Esophagus squamous epithelium (tissue), 5 donors: ENCODE data around the gene BBOX1. TPM values are rescaled to one million over a fixed set of nuclear protein-coding genes. Genes with fewer than 3 reads are reported as not detected.

Source experiments
- DNase-seq: peaks from one replicate; lab custom pipeline; 2025; lab: John Stamatoyannopoulos, UW
- H3K27ac ChIP-seq, 4 donors: fragments of 200-600 bp; sonication (generic); one replicate each; pipeline ENCODE4 v1.5.1; 2016 to 2019; ENCODE audit warnings: mild to moderate bottlenecking in 1 of 4
- H3K27me3 ChIP-seq, 4 donors: fragments of 200-600 bp; sonication (generic); 1 replicate in 3 of 4; 2 replicates in 1 of 4; pipeline versions ENCODE4 v1.5.1 to v1.6.0; 2017 to 2021; ENCODE audit warnings: antibody characterized with exemption in 1 of 4
- H3K36me3 ChIP-seq, 3 donors: fragments of 200-600 bp; sonication (generic); one replicate each; pipeline ENCODE4 v1.5.1; 2016 to 2019
- H3K4me1 ChIP-seq, 3 donors: fragments of 200-600 bp; sonication (generic); one replicate each; pipeline ENCODE4 v1.5.1; 2017 to 2019
- H3K4me3 ChIP-seq, 4 donors: fragments of 200-600 bp; sonication (generic); 1 replicate in 3 of 4; 2 replicates in 1 of 4; pipeline ENCODE4 v1.5.1; 2016 to 2019; ENCODE audit warnings: mild to moderate bottlenecking in 2 of 4, moderate library complexity in 1 of 4
- H3K9me3 ChIP-seq, 3 donors: fragments of 200-600 bp; sonication (generic); one replicate each; pipeline ENCODE4 v1.5.1; 2016 to 2019
- CTCF ChIP-seq, 6 experiments: fragments of 450-650 bp in 4 of 6; fragments of 200-600 bp in 2 of 6; sonication (generic) in 2 of 6; IDR thresholded peaks; one replicate each; pipeline ENCODE4 v1.5.1; 2016 to 2019; ENCODE audit warnings: antibody characterized with exemption in 6 of 6, mild to moderate bottlenecking in 4 of 6, moderate library complexity in 4 of 6
- POLR2A ChIP-seq, 4 donors: fragments of 450-650 bp; IDR thresholded peaks; one replicate each; pipeline ENCODE4 v1.6.1; 2017; ENCODE audit warnings: antibody characterized with exemption in 4 of 4, mild to moderate bottlenecking in 4 of 4, moderate library complexity in 3 of 4
- WGBS, 2 donors: methylation state at CpG; one replicate each; pipeline ENCODE4 v1.1.5; 2018; 5-methylcytosine and 5-hydroxymethylcytosine counted together
- intact Hi-C: fragments of 100-400 bp; cut with DNase I; formaldehyde crosslinking; loops from one replicate; pipeline ENCODE4 v1.15.0; 2022
- total RNA-seq, 4 donors: library from RNA; depleted of rRNA; stranded (reverse); fragments of >200 nt; gene quantifications; one replicate each; pipeline ENCODE4 v1.1.0, GENCODE V29; 2016
- donor health status: DM: yes; HTN: yes; CAD: no.

BBOX1 gene
- total RNA-seq, 4 donors from 2014 or later: 6.0 to 25.9 (median 14.0) TPM

GRCh38 chr11:27004103-27004502 lies 36.5 kb upstream of the BBOX1 start:
- Histone ChIP-seq H3K4me3 (no peak overlapping the region), H3K27ac (no peak overlapping the region), H3K4me1 (peaks cover 0 to 13% (median 0%) of the 10 kb centered on the region in 3 donors), H3K36me3 (no peaks in the 10 kb centered on the region), H3K27me3 (no peaks in the 10 kb centered on the region), H3K9me3 (no peaks in the 10 kb centered on the region)
- TF ChIP-seq CTCF (IDR thresholded peaks at IDR 0.05): no peak
- no peak for TF ChIP-seq POLR2A (IDR thresholded peaks at IDR 0.05)
- 82 to 86% methylated on average over 2 of the region's 2 CpGs for WGBS, 2 donors
- no peak for DNase-seq
- intact Hi-C loops: no loop called here

GRCh38 chr11:27008811-27009535 lies 31.6 kb upstream of the BBOX1 start:
- H3K9me3 ChIP-seq: no peaks in the 10 kb centered on the region
- no peak overlapping the region for H3K4me3 ChIP-seq
- no peak for TF ChIP-seq POLR2A (IDR thresholded peaks at IDR 0.05)
- TF ChIP-seq CTCF (IDR thresholded peaks at IDR 0.05): no peak
- no peak for DNase-seq
- peaks cover 0 to 39% (median 24%) of the 10 kb centered on the region in 3 donors for H3K4me1 ChIP-seq
- H3K36me3 ChIP-seq: no peaks in the 10 kb centered on the region
- intact Hi-C loops: no loop called here
- H3K27me3 ChIP-seq: no peaks in the 10 kb centered on the region
- no peak overlapping the region for H3K27ac ChIP-seq

GRCh38 chr11:27011560-27012233 lies 28.9 kb upstream of the BBOX1 start:
- Histone ChIP-seq H3K27ac (peak overlapping the region in 3 of 4 donors; percentile 2 to 33 (median 10)), H3K4me3 (no peak overlapping the region)
- intact Hi-C loops: no loop called here

GRCh38 chr11:27012234-27012921 lies 28.2 kb upstream of the BBOX1 start:
- H3K36me3 ChIP-seq: no peaks in the 10 kb centered on the region
- H3K9me3 ChIP-seq: no peaks in the 10 kb centered on the region
- intact Hi-C loops: no loop called here
- 23 to 38% methylated on average over 4 of the region's 4 CpGs for WGBS, 2 donors
- DNase-seq: no peak
- H3K4me3 ChIP-seq: no peak overlapping the region
- peak overlapping the region in 3 of 4 donors; percentile 2 to 33 (median 10) for H3K27ac ChIP-seq
- H3K4me1 ChIP-seq: peaks cover 0 to 51% (median 28%) of the 10 kb centered on the region in 3 donors
- no peaks in the 10 kb centered on the region for H3K27me3 ChIP-seq
- TF ChIP-seq POLR2A (IDR thresholded peaks at IDR 0.05) (no peak), CTCF (IDR thresholded peaks at IDR 0.05) (no peak)

More at GRCh38 chr11:27011560-27012233, 28.9 kb upstream of the BBOX1 start:
- Histone ChIP-seq H3K9me3 (no peaks in the 10 kb centered on the region), H3K36me3 (no peaks in the 10 kb centered on the region), H3K4me1 (peaks cover 0 to 51% (median 28%) of the 10 kb centered on the region in 3 donors), H3K27me3 (no peaks in the 10 kb centered on the region)
- WGBS, 2 donors: 56 to 59% methylated on average over 4 of the region's 4 CpGs
- TF ChIP-seq CTCF (IDR thresholded peaks at IDR 0.05) (no peak), POLR2A (IDR thresholded peaks at IDR 0.05) (no peak)
- no peak for DNase-seq
